ENCODE data around the gene FBP1.

FBP1 gene

GRCh38 chr9:94645901-94646300 is 6.6 kb upstream of the FBP1 start:
- no peak for DNase-seq (ENCODE audit: low spot score)
- Mint-ChIP-seq H3K36me3 (ENCODE audit: low read depth) (no peaks in the 10 kb centered on the region), H3K4me1 (ENCODE audit: low read depth) (no peaks in the 10 kb centered on the region), H3K27me3 (ENCODE audit: low read depth) (peaks cover 26% of the 10 kb centered on the region), H3K27ac (no peak overlapping the region), H3K9me3 (no peaks in the 10 kb centered on the region), H3K4me3 (no peak overlapping the region)

- Mint-ChIP-seq H3K4me1 (ENCODE audit: low read depth) (peaks cover 5% of the 10 kb centered on the region), H3K4me3 (no peak overlapping the region), H3K9me3 (no peaks in the 10 kb centered on the region), H3K27ac (no peak overlapping the region), H3K36me3 (ENCODE audit: low read depth) (no peaks in the 10 kb centered on the region), H3K27me3 (ENCODE audit: low read depth) (peaks cover 31% of the 10 kb centered on the region)
- DNase-seq (ENCODE audit: low spot score), result no peak
These were observed 5.2 kb upstream of the FBP1 start for GRCh38 chr9:94644543-94644942.

GRCh38 chr9:94643741-94644140 is 4.4 kb upstream of the FBP1 start:
- H3K4me1 Mint-ChIP-seq (ENCODE audit: low read depth), result peaks cover 9% of the 10 kb centered on the region
- no peak for DNase-seq (ENCODE audit: low spot score)
- no peaks in the 10 kb centered on the region for H3K9me3 Mint-ChIP-seq
- H3K36me3 Mint-ChIP-seq (ENCODE audit: low read depth), result no peaks in the 10 kb centered on the region
- H3K4me3 Mint-ChIP-seq, result no peak overlapping the region
- H3K27me3 Mint-ChIP-seq (ENCODE audit: low read depth), result peaks cover 37% of the 10 kb centered on the region
- H3K27ac Mint-ChIP-seq, result no peak overlapping the region

GRCh38 chr9:94643176-94643575 is 3.9 kb upstream of the FBP1 start:
- Mint-ChIP-seq H3K27ac (no peak overlapping the region), H3K4me1 (ENCODE audit: low read depth) (peaks cover 12% of the 10 kb centered on the region), H3K9me3 (no peaks in the 10 kb centered on the region), H3K36me3 (ENCODE audit: low read depth) (no peaks in the 10 kb centered on the region), H3K27me3 (ENCODE audit: low read depth) (peaks cover 39% of the 10 kb centered on the region), H3K4me3 (no peak overlapping the region)
- no peak for DNase-seq (ENCODE audit: low spot score)

GRCh38 chr9:94642501-94642900 is 3.2 kb upstream of the FBP1 start:
- H3K27ac Mint-ChIP-seq, result no peak overlapping the region
- peaks cover 12% of the 10 kb centered on the region for H3K4me1 Mint-ChIP-seq (ENCODE audit: low read depth)
- H3K27me3 Mint-ChIP-seq (ENCODE audit: low read depth), result peaks cover 43% of the 10 kb centered on the region
- H3K9me3 Mint-ChIP-seq, result no peaks in the 10 kb centered on the region
- no peaks in the 10 kb centered on the region for H3K36me3 Mint-ChIP-seq (ENCODE audit: low read depth)
- H3K4me3 Mint-ChIP-seq, result no peak overlapping the region
- DNase-seq (ENCODE audit: low spot score), result no peak

GRCh38 chr9:94639999-94640376 is 670 bp upstream of the FBP1 start:
- peak overlapping the region; percentile 92 for H3K4me3 Mint-ChIP-seq
- peak overlapping the region; percentile 73 for H3K27ac Mint-ChIP-seq
- peaks cover 48% of the 10 kb centered on the region for H3K27me3 Mint-ChIP-seq (ENCODE audit: low read depth)
- DNase-seq (ENCODE audit: low spot score), result no peak
- no peaks in the 10 kb centered on the region for H3K36me3 Mint-ChIP-seq (ENCODE audit: low read depth)
- no peaks in the 10 kb centered on the region for H3K9me3 Mint-ChIP-seq
- peaks cover 12% of the 10 kb centered on the region for H3K4me1 Mint-ChIP-seq (ENCODE audit: low read depth)

- peaks cover 12% of the 10 kb centered on the region for H3K4me1 Mint-ChIP-seq (ENCODE audit: low read depth)
These were observed 820 bp downstream of the FBP1 start for GRCh38 chr9:94638335-94639060.

GRCh38 chr9:94632737-94633136 is 6.6 kb downstream of the FBP1 start:
- H3K4me1 Mint-ChIP-seq (ENCODE audit: low read depth), result no peaks in the 10 kb centered on the region
- H3K4me3 Mint-ChIP-seq, result no peak overlapping the region
- DNase-seq (ENCODE audit: low spot score), result no peak
- H3K9me3 Mint-ChIP-seq, result no peaks in the 10 kb centered on the region
- no peak overlapping the region for H3K27ac Mint-ChIP-seq
- H3K27me3 Mint-ChIP-seq (ENCODE audit: low read depth), result peaks cover 39% of the 10 kb centered on the region
- H3K36me3 Mint-ChIP-seq (ENCODE audit: low read depth), result no peaks in the 10 kb centered on the region

More at GRCh38 chr9:94638335-94639060, 820 bp downstream of the FBP1 start:
- DNase-seq (ENCODE audit: low spot score), result no peak
- peak overlapping the region; percentile 92 for H3K4me3 Mint-ChIP-seq
- no peaks in the 10 kb centered on the region for H3K9me3 Mint-ChIP-seq
- peak overlapping the region; percentile 11 for H3K27ac Mint-ChIP-seq
- H3K27me3 Mint-ChIP-seq (ENCODE audit: low read depth), result peaks cover 52% of the 10 kb centered on the region
- H3K36me3 Mint-ChIP-seq (ENCODE audit: low read depth), result no peaks in the 10 kb centered on the region

- no peak overlapping the region for H3K4me3 Mint-ChIP-seq
- peaks cover 30% of the 10 kb centered on the region for H3K27me3 Mint-ChIP-seq (ENCODE audit: low read depth)
- no peaks in the 10 kb centered on the region for H3K36me3 Mint-ChIP-seq (ENCODE audit: low read depth)
- DNase-seq (ENCODE audit: low spot score), result no peak
- H3K27ac Mint-ChIP-seq, result no peak overlapping the region
- no peaks in the 10 kb centered on the region for H3K4me1 Mint-ChIP-seq (ENCODE audit: low read depth)
- H3K9me3 Mint-ChIP-seq, result no peaks in the 10 kb centered on the region
These were observed 7.7 kb downstream of the FBP1 start for GRCh38 chr9:94631599-94631998.

GRCh38 chr9:94630833-94631232 is 8.5 kb downstream of the FBP1 start:
- Mint-ChIP-seq H3K4me3 (no peak overlapping the region), H3K27ac (no peak overlapping the region), H3K27me3 (ENCODE audit: low read depth) (peaks cover 28% of the 10 kb centered on the region), H3K9me3 (no peaks in the 10 kb centered on the region), H3K4me1 (ENCODE audit: low read depth) (no peaks in the 10 kb centered on the region), H3K36me3 (ENCODE audit: low read depth) (no peaks in the 10 kb centered on the region)
- DNase-seq (ENCODE audit: low spot score), result no peak

- Mint-ChIP-seq H3K27me3 (ENCODE audit: low read depth) (peaks cover 24% of the 10 kb centered on the region), H3K36me3 (ENCODE audit: low read depth) (no peaks in the 10 kb centered on the region), H3K27ac (no peak overlapping the region), H3K4me3 (no peak overlapping the region), H3K4me1 (ENCODE audit: low read depth) (no peaks in the 10 kb centered on the region), H3K9me3 (no peaks in the 10 kb centered on the region)
- DNase-seq (ENCODE audit: low spot score), result no peak
These were observed 9.0 kb downstream of the FBP1 start for GRCh38 chr9:94630281-94630680.

- no peaks in the 10 kb centered on the region for H3K9me3 Mint-ChIP-seq
- no peak for DNase-seq (ENCODE audit: low spot score)
- no peaks in the 10 kb centered on the region for H3K4me1 Mint-ChIP-seq (ENCODE audit: low read depth)
- no peak overlapping the region for H3K27ac Mint-ChIP-seq
- no peaks in the 10 kb centered on the region for H3K36me3 Mint-ChIP-seq (ENCODE audit: low read depth)
- peaks cover 8% of the 10 kb centered on the region for H3K27me3 Mint-ChIP-seq (ENCODE audit: low read depth)
- no peak overlapping the region for H3K4me3 Mint-ChIP-seq
These were observed 12.0 kb downstream of the FBP1 start for GRCh38 chr9:94627287-94627686.

GRCh38 chr9:94625835-94626234 is 13.5 kb downstream of the FBP1 start:
- H3K4me3 Mint-ChIP-seq, result no peak overlapping the region
- H3K36me3 Mint-ChIP-seq (ENCODE audit: low read depth), result no peaks in the 10 kb centered on the region
- no peak overlapping the region for H3K27ac Mint-ChIP-seq

GRCh38 chr9:94624629-94625028 is 14.7 kb downstream of the FBP1 start:
- no peak overlapping the region for H3K27ac Mint-ChIP-seq
- no peak overlapping the region for H3K4me3 Mint-ChIP-seq
- H3K4me1 Mint-ChIP-seq (ENCODE audit: low read depth), result no peaks in the 10 kb centered on the region
- H3K36me3 Mint-ChIP-seq (ENCODE audit: low read depth), result no peaks in the 10 kb centered on the region
- DNase-seq (ENCODE audit: low spot score), result no peak
- H3K9me3 Mint-ChIP-seq, result no peaks in the 10 kb centered on the region
- H3K27me3 Mint-ChIP-seq (ENCODE audit: low read depth), result peaks cover 5% of the 10 kb centered on the region

More at GRCh38 chr9:94625835-94626234, 13.5 kb downstream of the FBP1 start:
- DNase-seq (ENCODE audit: low spot score), result no peak
- Mint-ChIP-seq H3K9me3 (no peaks in the 10 kb centered on the region), H3K4me1 (ENCODE audit: low read depth) (no peaks in the 10 kb centered on the region), H3K27me3 (ENCODE audit: low read depth) (peaks cover 3% of the 10 kb centered on the region)

- H3K36me3 Mint-ChIP-seq (ENCODE audit: low read depth), result no peaks in the 10 kb centered on the region
- no peaks in the 10 kb centered on the region for H3K9me3 Mint-ChIP-seq
- no peak for DNase-seq (ENCODE audit: low spot score)
- no peaks in the 10 kb centered on the region for H3K4me1 Mint-ChIP-seq (ENCODE audit: low read depth)
- no peak overlapping the region for H3K4me3 Mint-ChIP-seq
- H3K27me3 Mint-ChIP-seq (ENCODE audit: low read depth), result peaks cover 5% of the 10 kb centered on the region
- no peak overlapping the region for H3K27ac Mint-ChIP-seq
These were observed 16.1 kb downstream of the FBP1 start for GRCh38 chr9:94623253-94623652.
